ENCODE results near the gene IFNGR1.
"Not testable (repeated sequence)": the region's sequence is repeated elsewhere in the genome, so short reads cannot be mapped to it uniquely, and the experiment has no call there.

Gene IFNGR1

GRCh38 chr6:137235686-137236085 is 16.5 kb upstream of the IFNGR1 start:
- no peak for DNase-seq

- DNase-seq: peak; percentile 15
Observed at GRCh38 chr6:137233911-137234863, 15.0 kb upstream of the IFNGR1 start.

GRCh38 chr6:137231895-137232294 is 12.7 kb upstream of the IFNGR1 start:
- DNase-seq: no peak

- no peak for DNase-seq
Observed at GRCh38 chr6:137230956-137231555, 11.9 kb upstream of the IFNGR1 start.

GRCh38 chr6:137230547-137230946 is 11.4 kb upstream of the IFNGR1 start:
- no peak for DNase-seq

- DNase-seq: no peak
Observed at GRCh38 chr6:137229075-137229759, 10.0 kb upstream of the IFNGR1 start.

- no peak for DNase-seq
Observed at GRCh38 chr6:137227871-137228302, 8.7 kb upstream of the IFNGR1 start.

- no peak for DNase-seq
Observed at GRCh38 chr6:137226697-137227096, 7.5 kb upstream of the IFNGR1 start.

GRCh38 chr6:137224799-137225198 is 5.6 kb upstream of the IFNGR1 start:
- no peak for DNase-seq

- DNase-seq: no peak
Observed at GRCh38 chr6:137223370-137224131, 4.4 kb upstream of the IFNGR1 start.

- no peak for DNase-seq
Observed at GRCh38 chr6:137222381-137222780, 3.2 kb upstream of the IFNGR1 start.

GRCh38 chr6:137219664-137220252 is 573 bp upstream of the IFNGR1 start:
- no peak for DNase-seq

- DNase-seq: no peak
Observed at GRCh38 chr6:137218473-137218916, 690 bp downstream of the IFNGR1 start.

GRCh38 chr6:137217801-137218472 is 1.2 kb downstream of the IFNGR1 start:
- no peak for DNase-seq

- DNase-seq: no peak
Observed at GRCh38 chr6:137216875-137217553, 2.2 kb downstream of the IFNGR1 start.

GRCh38 chr6:137216106-137216505 is 3.1 kb downstream of the IFNGR1 start:
- no peak for DNase-seq

GRCh38 chr6:137215630-137216029 is 3.6 kb downstream of the IFNGR1 start:
- not testable (repeated sequence) for DNase-seq

GRCh38 chr6:137214931-137215330 is 4.3 kb downstream of the IFNGR1 start:
- no peak for DNase-seq

- DNase-seq: no peak
Observed at GRCh38 chr6:137213813-137214212, 5.4 kb downstream of the IFNGR1 start.

- DNase-seq: no peak
Observed at GRCh38 chr6:137213331-137213740, 5.8 kb downstream of the IFNGR1 start.

GRCh38 chr6:137211910-137212309 is 7.3 kb downstream of the IFNGR1 start:
- DNase-seq: no peak
